Loucy (cell line): Measurements from ENCODE around the gene CLIP1.

Experiments
- CTCF ChIP-seq: fragments of 200-600 bp; sonication (generic); conservative IDR thresholded peaks from 2 replicates; pipeline ENCODE4 v1.5.1; 2014; ENCODE audit warnings: mild to moderate bottlenecking, antibody characterized with exemption, low read length
- EZH2phosphoT487 ChIP-seq: fragments of 200-600 bp; IDR thresholded peaks from 2 replicates; pipeline ENCODE4 v1.6.1; 2018; ENCODE audit warnings: antibody characterized with exemption, mild to moderate bottlenecking, moderate library complexity, borderline replicate concordance

GRCh38 chr12:122395319-122395718 lies 27.1 kb downstream of the CLIP1 start:
- no peak for TF ChIP-seq CTCF
- TF ChIP-seq EZH2phosphoT487: no peak
